HepG2 (cell line): ENCODE measurements around the gene ATP2A3. TPM values are rescaled to one million over a fixed set of nuclear protein-coding genes. Genes with fewer than 3 reads are reported as not detected.

Experiments
- ATAC-seq: fragments of 200-7000 bp; cut with Tn5 transposase; 3 replicates; pipeline ENCODE4 v1.9.1; 2020; ENCODE audit warnings: mild to moderate bottlenecking, moderate library complexity
- BruUV-seq: library from RNA; stranded (reverse); fragments of 400-500 nt; replicated peaks from 2 replicates; lab custom pipeline; 2021; lab: Mats Ljungman, UMichigan
- CTCF ChIA-PET: fragments of 300-600 bp; formaldehyde crosslinking; extraction: SDS; loops from one replicate; lab custom pipeline; 2021; ENCODE audit warnings: low total read pairs, inconsistent platforms, low intra/inter-chr PET ratio; lab: Yijun Ruan, JAX
- POLR2A ChIA-PET: fragments of 350-600 bp; sonication (Branson Sonifier 250); formaldehyde crosslinking; loops from one replicate; lab custom pipeline; 2020; ENCODE audit warnings: antibody characterized with exemption, inconsistent platforms; lab: Yijun Ruan, JAX
- DNase-seq: peaks from one replicate; pipeline ENCODE4 v3.0.0-alpha.2; 2015; ENCODE audit warnings: low spot score
- FAIRE-seq: peaks from 3 replicates; lab custom pipeline; 2011; peaks lifted over from hg19 to GRCh38; lab: Jason Lieb, UNC
- H2AFZ ChIP-seq: one replicate; pipeline ENCODE4 v1.6.1; 2011; ENCODE audit warnings: low read length, inconsistent platforms
- H3K27ac ChIP-seq: fragments of 300-600 bp; 3 replicates; pipeline ENCODE4 v1.8.0; 2011; ENCODE audit warnings: mixed run types, mild to moderate bottlenecking, mixed read lengths, low read length, inconsistent platforms; ENCODE audit not compliant: insufficient read depth; ENCODE audit errors: extremely low read length
- H3K27me3 ChIP-seq, 2 experiments: fragments of 200-600 bp in 1 of 2; 2 replicates in 1 of 2; 3 replicates in 1 of 2; pipeline versions ENCODE4 v1.6.0 to v1.8.0; 2011; ENCODE audit warnings: low read length in 2 of 2, mild to moderate bottlenecking in 2 of 2, moderate library complexity in 2 of 2, inconsistent platforms in 1 of 2; ENCODE audit not compliant: insufficient read depth in 2 of 2, control insufficient read depth in 1 of 2
- H3K36me3 ChIP-seq, 2 experiments: fragments of 200-600 bp in 1 of 2; replicated peaks in 1 of 2; 2 replicates in 1 of 2; 3 replicates in 1 of 2; pipeline versions ENCODE4 v1.5.1 to v1.8.0; 2011; ENCODE audit warnings: low read length in 2 of 2, inconsistent platforms in 1 of 2; ENCODE audit not compliant: insufficient read depth in 2 of 2, control insufficient read depth in 1 of 2
- H3K4me1 ChIP-seq: 2 replicates; pipeline ENCODE4 v1.5.1; 2012; ENCODE audit warnings: low read length, inconsistent platforms; ENCODE audit not compliant: insufficient read depth
- H3K4me2 ChIP-seq: 2 replicates; pipeline ENCODE4 v1.6.0; 2011; ENCODE audit warnings: low read depth, low read length, inconsistent platforms
- H3K4me3 ChIP-seq, 3 experiments: fragments of 200-600 bp in 1 of 3; sonication (generic), shearing (Covaris generic) in 1 of 3; replicated peaks in 1 of 3; 2 replicates each; pipeline ENCODE4 v1.5.1; 2011 to 2016; ENCODE audit warnings: low read length in 3 of 3, inconsistent platforms in 2 of 3, low read depth in 2 of 3, mild to moderate bottlenecking in 2 of 3, control low read depth in 1 of 3, mixed read lengths in 1 of 3; ENCODE audit not compliant: insufficient read depth in 1 of 3
- H3K79me2 ChIP-seq: one replicate; pipeline ENCODE4 v1.6.1; 2011; ENCODE audit warnings: low read length, inconsistent platforms; ENCODE audit not compliant: insufficient read depth
- H3K9ac ChIP-seq: 2 replicates; pipeline ENCODE4 v1.6.0; 2011; ENCODE audit warnings: mild to moderate bottlenecking, low read depth, low read length, inconsistent platforms; ENCODE audit not compliant: insufficient read depth
- H3K9me3 ChIP-seq: 2 replicates; pipeline ENCODE4 v1.5.1; 2012; ENCODE audit warnings: mild to moderate bottlenecking, low read length
- H4K20me1 ChIP-seq: 2 replicates; pipeline ENCODE4 v1.6.0; 2011; ENCODE audit warnings: inconsistent platforms, mild to moderate bottlenecking, low read length, moderate library complexity; ENCODE audit not compliant: insufficient read depth
- ATRX ChIP-seq: sonication (generic); formaldehyde crosslinking; IDR thresholded peaks from 2 replicates; pipeline ENCODE4 v1.4.0; 2020; ENCODE audit warnings: missing genetic modification reagents, borderline replicate concordance
- BCLAF1 ChIP-seq: fragments of 450-650 bp; IDR thresholded peaks from 2 replicates; pipeline ENCODE4 v1.6.1; 2017; ENCODE audit warnings: mild to moderate bottlenecking
- BHLHE40 ChIP-seq: IDR thresholded peaks from 2 replicates; pipeline ENCODE4 v1.6.1; 2011; ENCODE audit warnings: low read length, improper control_type of control experiment
- NCOA1 ChIP-seq: sonication (generic); formaldehyde crosslinking; IDR thresholded peaks from 2 replicates; pipeline ENCODE4 v1.9.0; 2021; ENCODE audit warnings: missing genetic modification reagents
- PRMT3 ChIP-seq: sonication (generic); formaldehyde crosslinking; IDR thresholded peaks from 2 replicates; pipeline ENCODE4 v1.8.1; 2022; ENCODE audit warnings: low read depth, mild to moderate bottlenecking, moderate library complexity, missing genetic modification reagents, borderline replicate concordance
- RFXAP ChIP-seq: sonication (generic); formaldehyde crosslinking; IDR thresholded peaks from 2 replicates; pipeline ENCODE4 v1.4.0; 2020; ENCODE audit warnings: missing genetic modification reagents, borderline replicate concordance
- TOE1 ChIP-seq: sonication (generic); formaldehyde crosslinking; IDR thresholded peaks from 2 replicates; pipeline ENCODE4 v1.4.0; 2020; ENCODE audit warnings: mild to moderate bottlenecking, missing genetic modification reagents
- ZIK1 ChIP-seq: sonication (generic); formaldehyde crosslinking; IDR thresholded peaks from 2 replicates; pipeline ENCODE4 v1.5.0; 2020; ENCODE audit warnings: mild to moderate bottlenecking, low read depth, missing genetic modification reagents, borderline replicate concordance
- ZNF33A ChIP-seq: sonication (generic); formaldehyde crosslinking; IDR thresholded peaks from 2 replicates; pipeline ENCODE4 v1.5.1; 2020; ENCODE audit warnings: missing genetic modification reagents, mild to moderate bottlenecking, moderate library complexity, borderline replicate concordance
- ZNF776 ChIP-seq: sonication (generic); formaldehyde crosslinking; IDR thresholded peaks from 2 replicates; pipeline ENCODE4 v1.4.0; 2020; ENCODE audit warnings: mild to moderate bottlenecking, missing genetic modification reagents
- WGBS: methylation state at CpG from one replicate; pipeline ENCODE4 v1.1.6; 2017; ENCODE audit warnings: low lambda C conversion rate; 5-methylcytosine and 5-hydroxymethylcytosine counted together
- in situ Hi-C: cut with HindIII; loops from 2 replicates; pipeline ENCODE4 v1.10.0; 2017; ENCODE audit warnings: low pct_unique_long_range_greater_than_20kb; ENCODE audit not compliant: extremely low pct_ligation_motif_present
- intact Hi-C: fragments of 100-400 bp; cut with micrococcal nuclease; formaldehyde crosslinking; loops from one replicate; pipeline ENCODE4 v1.10.0; 2022; ENCODE audit not compliant: unreplicated experiment
- polyA plus RNA-seq, 8 experiments: library from polyadenylated mRNA; depleted of rRNA in 3 of 8; stranded (reverse) in 7 of 8; unstranded in 1 of 8; fragments of >200 nt; fragmentation: Illumina TruSeq in 4 of 8; extraction: Trizol in 4 of 8; gene quantifications; 2 replicates each; pipeline versions ENCODE4 v1.2.1 to v1.2.3, GENCODE V29; 2011 to 2016; ENCODE audit warnings: low read depth in 4 of 8, missing spikeins in 1 of 8, mixed read lengths in 1 of 8; ENCODE audit not compliant: insufficient read depth in 1 of 8
- total RNA-seq, 5 experiments: library from RNA; depleted of rRNA; stranded (reverse); fragments of >200 nt; fragmentation: Illumina TruSeq; extraction: Trizol; gene quantifications; 2 replicates each; pipeline ENCODE4 v1.2.3, GENCODE V29; 2016; ENCODE audit warnings: low read depth in 1 of 5

ATP2A3 gene
- total and polyA plus RNA-seq, 2 of the 13 experiments (the other 11 are each of a cell fraction or from before 2014, with no cell fraction given): 0.07 TPM; not detected in 1

GRCh38 chr17:3896968-3897235 is 67.3 kb downstream of the ATP2A3 start (continued):
- no peak for TF ChIP-seq RFXAP
- no peak for TF ChIP-seq NCOA1 (CRISPR knock-in tag)
- no peak for TF ChIP-seq TOE1 (CRISPR knock-in tag)
- TF ChIP-seq ATRX (CRISPR knock-in tag): no peak

GRCh38 chr17:3896108-3896967 is 67.9 kb downstream of the ATP2A3 start:
- intact Hi-C loops (no loop called here), in situ Hi-C loops (no loop called here)
- POLR2A ChIA-PET: interaction anchor here (0.6 to 3.5 kb wide), 2 partner anchors 8 to 14 kb away, joined by 3 to 47 read pairs; no protein-coding TSS in a partner anchor
- peaks cover 0 to 19% of the 10 kb centered on the region in 2 experiments; a peak in 2 of 5 replicates for H3K27me3 ChIP-seq
- peaks cover 34% of the 10 kb centered on the region for H3K4me1 ChIP-seq
- H4K20me1 ChIP-seq: no peaks in the 10 kb centered on the region
- ATAC-seq (no peak), FAIRE-seq (no peak), DNase-seq (no peak)
- H3K9ac ChIP-seq: no peak overlapping the region
- no peaks in the 10 kb centered on the region for H3K9me3 ChIP-seq
- H3K79me2 ChIP-seq: no peaks in the 10 kb centered on the region
- no peak overlapping the region for H2AFZ ChIP-seq
- BruUV-seq: no TSS peak
- H3K36me3 ChIP-seq: no peaks in the 10 kb centered on the region
- no peak overlapping the region; a peak in 1 of 6 replicates for H3K4me3 ChIP-seq
- CTCF ChIA-PET: no interaction called here
- H3K27ac ChIP-seq: no peak overlapping the region
- TF ChIP-seq NCOA1 (CRISPR knock-in tag) (no peak), BHLHE40 (0 out of 2 replicates have a peak, but pooled peaks have one; percentile 39), ZNF776 (CRISPR knock-in tag) (no peak), BCLAF1 (no peak), ZNF33A (CRISPR knock-in tag) (no peak), ZIK1 (0 out of 2 replicates have a peak, but pooled peaks have one; percentile 36), PRMT3 (no peak)
- WGBS: 46% methylated on average over 10 of the region's 15 CpGs
- peak overlapping the region; percentile 35; the same call in 1 of the 2 replicates for H3K4me2 ChIP-seq
